A549 treated with AZD2906 at 1 μM for 4 hours (cell line): Measurements from ENCODE around the gene SLC38A6. TPM values are rescaled to one million over a fixed set of nuclear protein-coding genes. Genes with fewer than 3 reads are reported as not detected.

Experiments
- total RNA-seq: library from RNA; stranded (reverse); fragments of 200-300 nt; extraction: Qiagen RNA extraction; gene quantifications from 5 replicates; pipeline ENCODE4 v1.2.3, GENCODE V29; 2022

Gene SLC38A6
- 14.8 to 18.0 TPM (median 17.3 TPM) in 5 replicates for total RNA-seq

GRCh38 chr14:60980811-60981632, at the start of gene SLC38A6, which contains the start of gene TRMT5:
TSS of gene SLC38A6 (plus strand) at chr14:60981245. CDS start at chr14:60981278, 33 bp downstream.
TSS of gene TRMT5 (minus strand) at chr14:60981079. CDS start at chr14:60980973, 106 bp downstream.

Other genes with a start within 250 kb of the SLC38A6 start
- gene MNAT1, start 246.5 kb upstream of the SLC38A6 start, total RNA-seq: 37.1 to 49.7 TPM (median 38.1 TPM) in 5 replicates
- 12.3 to 13.9 TPM (median 13.2 TPM) in 5 replicates for gene TRMT5, start 166 bp upstream of the SLC38A6 start, total RNA-seq